ENCODE measurements around the gene CHD6. TPM values are rescaled to one million over a fixed set of nuclear protein-coding genes. Genes with fewer than 3 reads are reported as not detected.
A peak's percentile ranks its signal among the peaks of the same experiment; 100 is the strongest.

The CHD6 gene
- total and polyA plus RNA-seq, 2 of the 13 experiments (the other 11 are each of a cell fraction or from before 2014, with no cell fraction given) = 14.4 to 52.0 TPM

DNA sequence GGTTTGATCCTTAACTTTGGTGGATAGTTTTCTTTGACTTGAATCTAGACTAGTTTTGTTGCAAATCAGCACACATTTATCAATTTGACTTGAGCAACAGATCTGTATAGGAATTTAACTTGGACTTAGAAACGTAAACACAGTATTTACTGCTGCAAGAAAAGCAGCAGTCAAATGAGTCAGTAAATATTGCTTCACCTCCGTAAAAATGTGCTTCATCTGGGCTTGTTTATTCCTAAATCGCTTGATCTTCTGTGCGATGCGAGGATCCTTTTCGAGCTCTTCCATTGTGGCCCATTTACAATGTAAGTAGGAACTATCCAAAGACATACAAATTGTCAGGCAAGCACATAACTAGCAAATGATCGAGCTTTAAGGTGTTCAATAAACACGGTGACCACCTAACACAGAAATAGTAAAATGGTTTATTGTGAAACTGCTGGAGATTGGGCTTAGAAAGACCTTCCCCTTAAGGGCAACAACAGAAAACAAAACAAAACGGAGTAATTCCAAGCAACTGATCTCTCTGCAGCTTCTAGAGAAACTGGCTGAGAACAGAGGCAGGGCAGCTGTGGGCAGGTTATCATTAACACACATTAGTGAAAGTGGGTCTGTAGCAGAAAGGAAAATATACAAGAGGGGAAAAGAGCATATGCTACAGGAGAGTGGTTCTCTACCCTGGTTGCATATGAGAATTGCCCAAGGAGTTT lies 120.8 kb downstream of the CHD6 start (continued):
- TF ChIP-seq, protein P1, sequence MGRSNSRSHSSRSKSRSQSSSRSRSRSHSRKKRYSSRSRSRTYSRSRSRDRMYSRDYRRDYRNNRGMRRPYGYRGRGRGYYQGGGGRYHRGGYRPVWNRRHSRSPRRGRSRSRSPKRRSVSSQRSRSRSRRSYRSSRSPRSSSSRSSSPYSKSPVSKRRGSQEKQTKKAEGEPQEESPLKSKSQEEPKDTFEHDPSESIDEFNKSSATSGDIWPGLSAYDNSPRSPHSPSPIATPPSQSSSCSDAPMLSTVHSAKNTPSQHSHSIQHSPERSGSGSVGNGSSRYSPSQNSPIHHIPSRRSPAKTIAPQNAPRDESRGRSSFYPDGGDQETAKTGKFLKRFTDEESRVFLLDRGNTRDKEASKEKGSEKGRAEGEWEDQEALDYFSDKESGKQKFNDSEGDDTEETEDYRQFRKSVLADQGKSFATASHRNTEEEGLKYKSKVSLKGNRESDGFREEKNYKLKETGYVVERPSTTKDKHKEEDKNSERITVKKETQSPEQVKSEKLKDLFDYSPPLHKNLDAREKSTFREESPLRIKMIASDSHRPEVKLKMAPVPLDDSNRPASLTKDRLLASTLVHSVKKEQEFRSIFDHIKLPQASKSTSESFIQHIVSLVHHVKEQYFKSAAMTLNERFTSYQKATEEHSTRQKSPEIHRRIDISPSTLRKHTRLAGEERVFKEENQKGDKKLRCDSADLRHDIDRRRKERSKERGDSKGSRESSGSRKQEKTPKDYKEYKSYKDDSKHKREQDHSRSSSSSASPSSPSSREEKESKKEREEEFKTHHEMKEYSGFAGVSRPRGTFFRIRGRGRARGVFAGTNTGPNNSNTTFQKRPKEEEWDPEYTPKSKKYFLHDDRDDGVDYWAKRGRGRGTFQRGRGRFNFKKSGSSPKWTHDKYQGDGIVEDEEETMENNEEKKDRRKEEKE (IDR thresholded peaks at IDR 0.05) = no peak
- TF ChIP-seq, protein P2, sequence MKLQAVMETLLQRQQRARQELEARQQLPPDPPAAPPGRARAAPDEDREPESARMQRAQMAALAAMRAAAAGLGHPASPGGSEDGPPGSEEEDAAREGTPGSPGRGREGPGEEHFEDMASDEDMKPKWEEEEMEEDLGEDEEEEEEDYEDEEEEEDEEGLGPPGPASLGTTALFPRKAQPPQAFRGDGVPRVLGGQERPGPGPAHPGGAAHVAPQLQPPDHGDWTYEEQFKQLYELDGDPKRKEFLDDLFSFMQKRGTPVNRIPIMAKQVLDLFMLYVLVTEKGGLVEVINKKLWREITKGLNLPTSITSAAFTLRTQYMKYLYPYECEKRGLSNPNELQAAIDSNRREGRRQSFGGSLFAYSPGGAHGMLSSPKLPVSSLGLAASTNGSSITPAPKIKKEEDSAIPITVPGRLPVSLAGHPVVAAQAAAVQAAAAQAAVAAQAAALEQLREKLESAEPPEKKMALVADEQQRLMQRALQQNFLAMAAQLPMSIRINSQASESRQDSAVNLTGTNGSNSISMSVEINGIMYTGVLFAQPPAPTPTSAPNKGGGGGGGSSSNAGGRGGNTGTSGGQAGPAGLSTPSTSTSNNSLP (IDR thresholded peaks at IDR 0.05; ENCODE audit: low read depth, low read length) = peak; percentile 98
- TF ChIP-seq RBM39 (IDR thresholded peaks at IDR 0.05; ENCODE audit: low read depth, low read length, poor library complexity, severe bottlenecking) (no peak), NFE2L2 (IDR thresholded peaks at IDR 0.05; ENCODE audit: low read length) (no peak), CHD2 (IDR thresholded peaks at IDR 0.05; ENCODE audit: low read depth, low read length) (no peak), ZZZ3 (CRISPR knock-in tag; IDR thresholded peaks at IDR 0.05; ENCODE audit: borderline replicate concordance) (peak; percentile 85; the same call in 1 of the 2 replicates), ZNF629 (CRISPR knock-in tag; conservative IDR thresholded peaks at IDR 0.05) (no peak), TARDBP (CRISPR knock-in tag; IDR thresholded peaks at IDR 0.05) (peak; percentile 73; the same call in 1 of the 2 replicates), TAF15 (IDR thresholded peaks at IDR 0.05; ENCODE audit: low read depth, low read length, poor library complexity, severe bottlenecking) (no peak), DNMT1 (CRISPR knock-in tag; IDR thresholded peaks at IDR 0.05) (no peak), FOXA1 (IDR thresholded peaks at IDR 0.05) (peak; percentile 95), FOXA1 (CRISPR knock-in tag; IDR thresholded peaks at IDR 0.05) (peak; percentile 98)
- TF ChIP-seq, protein P3, sequence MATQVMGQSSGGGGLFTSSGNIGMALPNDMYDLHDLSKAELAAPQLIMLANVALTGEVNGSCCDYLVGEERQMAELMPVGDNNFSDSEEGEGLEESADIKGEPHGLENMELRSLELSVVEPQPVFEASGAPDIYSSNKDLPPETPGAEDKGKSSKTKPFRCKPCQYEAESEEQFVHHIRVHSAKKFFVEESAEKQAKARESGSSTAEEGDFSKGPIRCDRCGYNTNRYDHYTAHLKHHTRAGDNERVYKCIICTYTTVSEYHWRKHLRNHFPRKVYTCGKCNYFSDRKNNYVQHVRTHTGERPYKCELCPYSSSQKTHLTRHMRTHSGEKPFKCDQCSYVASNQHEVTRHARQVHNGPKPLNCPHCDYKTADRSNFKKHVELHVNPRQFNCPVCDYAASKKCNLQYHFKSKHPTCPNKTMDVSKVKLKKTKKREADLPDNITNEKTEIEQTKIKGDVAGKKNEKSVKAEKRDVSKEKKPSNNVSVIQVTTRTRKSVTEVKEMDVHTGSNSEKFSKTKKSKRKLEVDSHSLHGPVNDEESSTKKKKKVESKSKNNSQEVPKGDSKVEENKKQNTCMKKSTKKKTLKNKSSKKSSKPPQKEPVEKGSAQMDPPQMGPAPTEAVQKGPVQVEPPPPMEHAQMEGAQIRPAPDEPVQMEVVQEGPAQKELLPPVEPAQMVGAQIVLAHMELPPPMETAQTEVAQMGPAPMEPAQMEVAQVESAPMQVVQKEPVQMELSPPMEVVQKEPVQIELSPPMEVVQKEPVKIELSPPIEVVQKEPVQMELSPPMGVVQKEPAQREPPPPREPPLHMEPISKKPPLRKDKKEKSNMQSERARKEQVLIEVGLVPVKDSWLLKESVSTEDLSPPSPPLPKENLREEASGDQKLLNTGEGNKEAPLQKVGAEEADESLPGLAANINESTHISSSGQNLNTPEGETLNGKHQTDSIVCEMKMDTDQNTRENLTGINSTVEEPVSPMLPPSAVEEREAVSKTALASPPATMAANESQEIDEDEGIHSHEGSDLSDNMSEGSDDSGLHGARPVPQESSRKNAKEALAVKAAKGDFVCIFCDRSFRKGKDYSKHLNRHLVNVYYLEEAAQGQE (IDR thresholded peaks at IDR 0.05; ENCODE audit: borderline replicate concordance in 1 of 2, low read depth in 1 of 2, low read length in 2 of 2) = no peak
- TF ChIP-seq, protein P4, sequence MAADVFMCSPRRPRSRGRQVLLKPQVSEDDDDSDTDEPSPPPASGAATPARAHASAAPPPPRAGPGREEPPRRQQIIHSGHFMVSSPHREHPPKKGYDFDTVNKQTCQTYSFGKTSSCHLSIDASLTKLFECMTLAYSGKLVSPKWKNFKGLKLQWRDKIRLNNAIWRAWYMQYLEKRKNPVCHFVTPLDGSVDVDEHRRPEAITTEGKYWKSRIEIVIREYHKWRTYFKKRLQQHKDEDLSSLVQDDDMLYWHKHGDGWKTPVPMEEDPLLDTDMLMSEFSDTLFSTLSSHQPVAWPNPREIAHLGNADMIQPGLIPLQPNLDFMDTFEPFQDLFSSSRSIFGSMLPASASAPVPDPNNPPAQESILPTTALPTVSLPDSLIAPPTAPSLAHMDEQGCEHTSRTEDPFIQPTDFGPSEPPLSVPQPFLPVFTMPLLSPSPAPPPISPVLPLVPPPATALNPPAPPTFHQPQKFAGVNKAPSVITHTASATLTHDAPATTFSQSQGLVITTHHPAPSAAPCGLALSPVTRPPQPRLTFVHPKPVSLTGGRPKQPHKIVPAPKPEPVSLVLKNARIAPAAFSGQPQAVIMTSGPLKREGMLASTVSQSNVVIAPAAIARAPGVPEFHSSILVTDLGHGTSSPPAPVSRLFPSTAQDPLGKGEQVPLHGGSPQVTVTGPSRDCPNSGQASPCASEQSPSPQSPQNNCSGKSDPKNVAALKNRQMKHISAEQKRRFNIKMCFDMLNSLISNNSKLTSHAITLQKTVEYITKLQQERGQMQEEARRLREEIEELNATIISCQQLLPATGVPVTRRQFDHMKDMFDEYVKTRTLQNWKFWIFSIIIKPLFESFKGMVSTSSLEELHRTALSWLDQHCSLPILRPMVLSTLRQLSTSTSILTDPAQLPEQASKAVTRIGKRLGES (CRISPR knock-in tag; IDR thresholded peaks at IDR 0.05; ENCODE audit: borderline replicate concordance) = no peak
- TF ChIP-seq, protein P5, sequence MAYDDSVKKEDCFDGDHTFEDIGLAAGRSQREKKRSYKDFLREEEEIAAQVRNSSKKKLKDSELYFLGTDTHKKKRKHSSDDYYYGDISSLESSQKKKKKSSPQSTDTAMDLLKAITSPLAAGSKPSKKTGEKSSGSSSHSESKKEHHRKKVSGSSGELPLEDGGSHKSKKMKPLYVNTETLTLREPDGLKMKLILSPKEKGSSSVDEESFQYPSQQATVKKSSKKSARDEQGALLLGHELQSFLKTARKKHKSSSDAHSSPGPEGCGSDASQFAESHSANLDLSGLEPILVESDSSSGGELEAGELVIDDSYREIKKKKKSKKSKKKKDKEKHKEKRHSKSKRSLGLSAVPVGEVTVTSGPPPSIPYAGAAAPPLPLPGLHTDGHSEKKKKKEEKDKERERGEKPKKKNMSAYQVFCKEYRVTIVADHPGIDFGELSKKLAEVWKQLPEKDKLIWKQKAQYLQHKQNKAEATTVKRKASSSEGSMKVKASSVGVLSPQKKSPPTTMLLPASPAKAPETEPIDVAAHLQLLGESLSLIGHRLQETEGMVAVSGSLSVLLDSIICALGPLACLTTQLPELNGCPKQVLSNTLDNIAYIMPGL (CRISPR knock-in tag; IDR thresholded peaks at IDR 0.05; ENCODE audit: borderline replicate concordance in 1 of 2, low read depth in 1 of 2) = no peak

All from HepG2 (cell line).